ENCODE measurements around the gene PLP2.

DNA sequence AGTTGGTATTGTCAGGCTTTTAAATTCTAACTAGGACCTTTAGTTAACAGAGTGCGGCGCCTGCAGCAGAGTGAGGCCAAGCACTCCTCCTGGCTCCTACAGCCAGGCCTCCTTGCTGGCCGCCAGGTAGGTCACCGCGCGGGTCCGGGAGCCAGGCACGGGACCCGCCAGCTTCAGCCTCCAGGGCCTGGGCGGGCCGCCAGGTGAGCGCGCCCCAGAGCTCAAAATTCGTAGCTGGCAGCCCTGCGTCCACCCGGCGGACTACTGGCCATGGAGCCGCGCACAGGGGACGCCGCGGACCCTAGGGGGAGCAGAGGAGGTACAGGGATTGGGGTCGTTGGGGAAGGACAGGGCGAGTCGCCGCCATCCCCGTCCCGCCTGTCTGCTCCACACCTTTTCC lies 9.1 kb upstream of the PLP2 start, which contains the start of gene MAGIX:
- TF ChIP-seq, protein P1, sequence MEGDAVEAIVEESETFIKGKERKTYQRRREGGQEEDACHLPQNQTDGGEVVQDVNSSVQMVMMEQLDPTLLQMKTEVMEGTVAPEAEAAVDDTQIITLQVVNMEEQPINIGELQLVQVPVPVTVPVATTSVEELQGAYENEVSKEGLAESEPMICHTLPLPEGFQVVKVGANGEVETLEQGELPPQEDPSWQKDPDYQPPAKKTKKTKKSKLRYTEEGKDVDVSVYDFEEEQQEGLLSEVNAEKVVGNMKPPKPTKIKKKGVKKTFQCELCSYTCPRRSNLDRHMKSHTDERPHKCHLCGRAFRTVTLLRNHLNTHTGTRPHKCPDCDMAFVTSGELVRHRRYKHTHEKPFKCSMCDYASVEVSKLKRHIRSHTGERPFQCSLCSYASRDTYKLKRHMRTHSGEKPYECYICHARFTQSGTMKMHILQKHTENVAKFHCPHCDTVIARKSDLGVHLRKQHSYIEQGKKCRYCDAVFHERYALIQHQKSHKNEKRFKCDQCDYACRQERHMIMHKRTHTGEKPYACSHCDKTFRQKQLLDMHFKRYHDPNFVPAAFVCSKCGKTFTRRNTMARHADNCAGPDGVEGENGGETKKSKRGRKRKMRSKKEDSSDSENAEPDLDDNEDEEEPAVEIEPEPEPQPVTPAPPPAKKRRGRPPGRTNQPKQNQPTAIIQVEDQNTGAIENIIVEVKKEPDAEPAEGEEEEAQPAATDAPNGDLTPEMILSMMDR (IDR thresholded peaks at IDR 0.05) = no peak
- TF ChIP-seq POLR2A (IDR thresholded peaks at IDR 0.05) = no peak
